A172 (cell line): ENCODE data around the gene ANXA2. TPM values are rescaled to one million over a fixed set of nuclear protein-coding genes. Genes with fewer than 3 reads are reported as not detected.
"Not testable (repeated sequence)": the region's sequence is repeated elsewhere in the genome, so short reads cannot be mapped to it uniquely, and the experiment has no call there.

Source experiments
- DNase-seq: peaks from one replicate; pipeline ENCODE4 v3.0.0-alpha.2; 2015; ENCODE audit warnings: low spot score
- total RNA-seq: library from RNA; depleted of rRNA; stranded (reverse); fragments of >200 nt; shearing (Covaris generic); gene quantifications from 2 replicates; pipeline ENCODE4 v1.2.3, GENCODE V29; 2014; rRNA removed

The ANXA2 gene
- 4,320 and 4,475 TPM in 2 replicates for total RNA-seq

DNA sequence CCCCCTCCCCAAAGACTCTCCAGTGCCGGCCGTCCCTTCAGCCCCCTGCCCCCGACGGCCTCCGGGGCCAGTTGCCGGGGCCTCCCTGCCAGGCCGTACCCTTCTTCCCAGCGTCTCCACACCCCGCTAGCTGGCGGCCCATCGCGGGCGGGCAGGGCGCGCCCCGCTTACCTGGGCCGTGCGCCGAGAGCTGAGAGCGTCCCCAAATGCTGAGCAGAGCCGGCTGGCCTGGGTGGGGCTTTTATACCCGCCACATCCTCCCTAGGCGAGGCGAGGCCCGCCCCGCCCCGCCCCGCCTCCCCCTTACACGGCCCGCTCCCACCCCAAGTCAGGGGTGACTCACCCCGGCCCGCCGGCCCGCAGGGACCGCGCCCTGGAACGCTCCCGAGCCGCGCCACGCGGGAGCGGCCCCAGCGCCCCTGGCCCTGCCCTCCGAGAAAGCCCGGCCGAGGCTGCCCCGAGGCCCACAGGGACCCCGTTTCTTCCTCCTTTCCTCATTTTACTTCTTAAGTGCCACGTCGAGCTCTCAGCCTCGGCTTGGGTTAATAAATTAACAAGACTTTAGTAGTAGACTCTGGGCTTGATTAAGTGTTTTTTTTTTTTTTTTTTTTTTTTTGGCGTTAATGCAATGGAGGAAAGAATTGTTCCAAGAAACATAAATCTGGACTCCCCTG is at the start of gene ANXA2:
TSS of gene ANXA2 (minus strand) at position 215 of the 674 bp plus-strand sequence. CDS start 11,911 bp downstream, outside the sequence.
- peak; percentile 75 for DNase-seq

DNA sequence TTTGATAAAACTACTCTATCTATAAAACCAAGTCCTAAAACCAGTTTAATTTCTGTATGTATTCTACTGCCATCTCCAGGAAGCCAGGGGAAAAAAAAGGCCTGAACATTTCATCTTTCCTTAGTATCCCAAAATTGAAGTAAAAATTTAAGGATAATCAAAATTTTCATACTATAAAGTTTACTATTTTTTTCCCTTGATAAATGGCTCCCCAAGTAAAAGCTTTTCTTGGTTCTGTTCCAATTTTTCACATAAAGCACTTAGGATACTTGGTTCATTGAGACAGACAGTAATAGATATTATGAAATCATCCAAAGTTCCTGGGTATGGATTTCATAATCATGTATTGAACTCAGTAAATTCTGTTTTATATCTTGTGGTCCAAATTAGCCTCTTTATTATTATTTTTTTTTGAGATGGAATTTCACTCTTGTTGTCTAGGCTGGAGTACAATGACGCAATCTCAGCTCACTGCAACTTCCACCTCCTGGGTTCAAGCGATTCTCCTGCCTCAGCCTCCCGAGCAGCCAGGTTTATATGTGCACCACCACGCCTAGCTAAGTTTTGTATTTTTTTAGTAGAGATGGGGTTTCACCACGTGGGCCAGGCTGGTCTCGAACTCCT is 46.6 kb upstream of the ANXA2 start:
- DNase-seq: peak; percentile 27

DNA sequence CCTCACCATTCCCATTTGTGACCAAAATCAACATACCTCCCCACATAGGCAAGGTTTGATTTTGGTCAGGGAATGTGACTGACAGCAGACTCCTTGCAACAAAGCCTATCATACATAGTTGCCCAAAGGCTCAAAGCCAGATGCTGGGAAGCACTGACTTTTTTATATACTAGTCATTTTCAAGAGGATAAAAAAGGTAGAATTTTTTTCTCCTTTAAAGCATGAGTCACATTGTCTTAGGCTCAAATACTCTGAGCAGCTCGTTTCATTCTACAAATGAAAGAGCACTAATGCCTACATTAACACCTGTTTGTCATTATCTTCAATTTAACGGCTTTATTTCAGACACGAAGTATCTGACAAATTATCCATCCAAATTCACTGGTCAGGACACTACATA is 45.0 kb upstream of the ANXA2 start:
- DNase-seq: peak; percentile 17

DNA sequence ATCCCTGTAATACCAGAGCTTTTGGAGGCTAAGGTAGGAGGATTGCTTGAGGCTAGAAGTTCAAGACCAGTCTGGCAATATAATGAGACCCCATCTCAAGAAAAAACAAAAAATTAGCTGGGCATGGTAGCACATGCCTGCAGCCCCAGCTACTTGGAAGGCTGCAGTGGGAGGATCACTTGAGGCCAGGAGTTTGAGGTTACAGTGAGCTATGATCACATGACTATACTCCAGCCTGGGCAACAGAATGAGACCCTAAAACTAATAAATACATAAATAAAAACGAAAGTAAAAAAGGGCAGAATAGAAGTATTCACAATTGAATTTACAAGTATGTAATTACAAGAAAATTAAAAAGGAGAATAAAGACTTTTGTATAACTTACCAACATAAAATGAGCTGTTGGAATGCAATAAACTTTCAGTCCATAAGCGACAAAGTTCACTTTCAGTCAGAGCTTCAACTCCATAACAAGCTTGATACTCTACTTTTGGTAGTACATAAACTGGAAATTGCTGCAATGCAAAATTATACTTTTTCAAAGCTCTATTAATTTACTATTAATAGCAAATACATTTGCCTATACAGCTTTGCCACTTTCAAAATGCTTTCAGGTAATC is 44.4 kb upstream of the ANXA2 start:
- DNase-seq: no peak

DNA sequence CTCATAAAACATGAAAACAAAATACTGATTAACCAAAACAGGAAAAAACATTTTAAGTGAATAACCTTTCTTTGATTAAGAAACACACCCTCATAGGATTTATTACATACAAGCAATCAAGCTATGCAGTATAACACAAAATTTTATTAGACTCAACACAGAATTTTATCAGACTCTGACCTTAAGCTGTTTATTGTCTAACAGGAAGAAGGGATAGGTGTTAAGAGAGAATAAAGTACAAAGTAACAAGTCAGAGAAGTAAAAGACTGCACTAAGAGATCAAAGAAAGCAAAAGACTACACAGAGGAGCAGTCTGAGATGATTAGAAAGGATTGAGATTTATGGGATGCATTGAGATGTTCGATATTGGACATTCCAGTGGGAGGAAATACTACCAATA is 43.5 kb upstream of the ANXA2 start:
- DNase-seq: no peak

DNA sequence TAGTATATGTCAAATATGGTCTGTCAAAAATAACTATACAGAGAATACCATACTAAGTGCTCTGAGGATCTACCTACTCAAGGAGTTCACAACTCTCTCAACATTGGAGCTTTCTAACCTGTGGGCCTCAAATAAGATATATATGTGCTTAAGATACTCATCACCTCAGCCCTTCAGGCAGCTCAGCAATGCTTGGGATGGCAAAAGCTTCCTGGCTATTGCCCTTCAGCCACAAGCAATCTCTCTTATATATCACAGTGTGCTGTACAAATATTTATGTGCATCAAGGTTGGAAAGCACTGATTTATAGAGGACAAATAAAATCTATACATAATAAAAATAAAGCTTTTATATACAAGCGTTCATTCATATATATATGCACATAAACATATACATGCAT is 40.9 kb upstream of the ANXA2 start:
- no peak for DNase-seq

DNA sequence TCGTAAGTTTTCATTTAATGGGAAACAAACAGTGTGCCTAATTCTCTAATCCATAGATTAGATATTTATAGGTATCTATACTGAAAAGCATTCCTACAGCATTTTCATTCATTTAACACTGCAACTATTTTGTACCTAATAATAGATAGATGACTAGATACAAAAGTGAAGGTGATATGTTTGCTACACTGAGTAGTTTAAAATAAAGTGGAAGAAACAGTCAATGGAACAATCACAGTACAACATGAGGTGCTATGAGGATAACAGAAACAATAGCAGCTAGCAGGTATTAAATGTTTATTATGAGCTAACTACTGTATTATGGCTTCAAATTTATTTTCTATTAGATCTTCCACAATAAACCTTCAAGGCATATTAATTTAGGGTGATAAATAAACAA is 31.1 kb upstream of the ANXA2 start:
- no peak for DNase-seq

DNA sequence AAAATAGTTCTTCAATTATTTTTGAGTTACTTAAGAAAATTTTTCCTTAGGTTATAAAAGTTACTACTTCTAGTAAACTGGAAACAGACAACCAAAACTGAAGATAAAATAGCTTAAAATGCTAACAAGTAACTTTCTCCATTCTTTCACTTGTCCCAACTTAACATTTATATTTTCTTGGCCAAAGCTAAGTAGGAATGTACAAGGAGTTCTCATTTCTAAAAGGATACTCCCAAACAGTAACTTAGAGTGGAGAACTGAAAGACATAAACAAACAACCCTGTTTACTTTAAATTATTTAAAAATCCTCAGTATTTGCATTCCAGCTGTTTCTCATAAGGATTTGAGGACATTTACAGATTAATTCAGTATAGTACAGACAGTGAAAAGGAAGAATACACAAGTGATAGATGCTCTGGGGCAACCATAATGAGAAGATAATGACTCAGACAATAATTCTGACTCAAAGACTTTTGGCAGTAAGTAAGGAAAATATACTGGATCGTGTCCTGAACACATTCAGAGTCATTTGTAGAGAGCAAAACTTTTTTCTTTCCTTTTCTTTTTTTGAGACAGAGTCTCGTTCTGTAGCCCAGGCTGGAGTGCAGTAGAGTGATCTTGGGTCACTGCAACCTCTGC is 29.2 kb upstream of the ANXA2 start:
- peak; percentile 60 for DNase-seq

DNA sequence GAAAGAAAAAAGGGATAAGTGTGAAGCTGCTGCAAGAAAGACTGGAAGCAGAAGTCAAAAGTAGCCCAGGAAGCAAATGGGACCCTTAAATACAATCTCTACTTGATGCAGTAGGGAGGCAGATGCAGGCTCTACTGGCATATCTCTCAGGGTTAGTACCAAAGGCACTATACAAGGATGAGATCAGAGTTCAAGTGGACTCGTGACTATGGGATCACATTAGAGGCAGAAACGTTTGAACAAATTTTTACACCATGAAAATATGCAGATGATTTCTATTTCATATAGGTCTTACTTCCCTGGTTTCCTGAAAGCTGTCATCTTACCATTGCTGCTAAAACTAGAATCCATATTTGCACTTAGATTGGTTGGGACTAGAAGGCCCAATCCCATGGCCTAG is 27.7 kb upstream of the ANXA2 start:
- DNase-seq: no peak

DNA sequence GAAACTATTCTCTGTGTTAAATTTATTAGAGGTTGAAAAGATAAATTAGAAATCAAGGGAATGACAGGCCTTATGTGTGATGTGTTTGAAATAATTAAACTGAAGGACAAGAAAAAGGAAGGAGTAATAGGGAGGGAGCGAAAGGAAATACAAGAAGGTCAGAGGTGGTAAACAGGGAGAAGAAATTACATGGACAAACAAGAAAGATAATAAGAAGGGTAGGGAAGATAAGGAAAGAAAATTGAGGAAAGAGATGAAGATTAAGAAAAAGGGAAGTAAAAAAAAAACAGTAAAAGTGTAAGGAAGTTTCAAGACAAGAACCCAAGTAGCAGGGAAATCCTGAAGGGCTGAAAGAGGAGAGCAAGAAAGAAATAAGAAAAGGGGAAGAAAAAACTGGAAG is 26.2 kb upstream of the ANXA2 start:
- no peak for DNase-seq

DNA sequence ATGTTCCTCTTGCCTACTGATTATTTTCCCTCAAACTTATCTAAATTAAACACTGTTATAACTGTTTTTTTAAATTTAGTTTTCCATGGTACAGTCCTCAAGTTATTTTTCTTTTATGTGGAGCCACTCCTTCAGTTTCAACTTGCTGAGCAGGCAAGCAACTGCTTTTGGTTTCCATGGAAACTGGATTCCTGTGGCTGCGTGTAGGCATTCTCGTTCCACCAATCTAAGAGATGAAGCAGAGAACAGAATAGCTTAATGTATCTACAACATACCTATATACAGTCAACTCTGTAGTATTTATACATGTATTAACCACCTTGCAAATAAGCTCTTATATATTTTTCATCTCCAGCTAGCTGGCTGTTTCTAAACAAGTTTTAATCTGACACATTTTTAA is 25.8 kb upstream of the ANXA2 start:
- DNase-seq: peak; percentile 81

DNA sequence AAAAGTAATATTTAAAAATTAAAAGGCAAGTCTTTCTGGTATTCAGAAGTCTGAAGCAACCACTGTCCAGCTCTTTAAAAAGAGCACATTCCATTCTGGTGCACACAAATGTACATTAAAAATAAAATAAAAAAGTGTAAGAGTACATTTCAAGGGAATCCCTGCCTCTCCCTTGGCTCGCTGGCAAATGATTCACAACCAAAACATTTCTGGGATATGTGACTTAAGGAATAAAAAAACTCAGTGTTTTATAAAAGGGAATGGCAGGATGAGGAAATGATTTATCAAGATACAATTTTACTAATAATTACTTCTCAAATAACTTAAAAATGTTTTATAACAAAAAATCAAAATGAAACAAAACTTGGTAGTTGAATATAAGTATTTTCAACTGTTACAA is 23.8 kb upstream of the ANXA2 start:
- DNase-seq: peak; percentile 52

DNA sequence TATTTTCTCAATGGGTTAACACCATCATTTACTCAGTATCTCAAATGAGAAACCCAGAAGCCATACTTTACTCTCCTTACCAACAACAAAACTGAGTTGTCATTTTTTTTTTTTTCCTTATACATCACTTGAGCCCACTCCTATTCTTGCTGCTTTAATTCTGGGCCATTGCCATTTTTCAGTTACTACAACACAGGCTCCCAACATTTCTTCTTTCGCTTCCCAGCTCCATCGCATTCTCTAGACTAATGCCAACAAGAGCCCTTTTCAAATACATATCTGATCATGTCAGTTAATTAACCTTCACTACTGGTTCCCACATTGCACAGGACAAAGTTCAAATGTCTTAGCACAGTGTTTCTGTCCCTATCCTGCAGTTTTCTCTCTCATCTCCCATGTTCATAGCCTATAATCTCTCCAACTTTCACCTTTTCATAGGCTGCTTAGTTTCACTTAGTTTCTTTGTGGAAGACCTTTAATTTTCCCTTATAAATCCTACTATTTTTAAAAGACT is 22.5 kb upstream of the ANXA2 start:
- DNase-seq: no peak

DNA sequence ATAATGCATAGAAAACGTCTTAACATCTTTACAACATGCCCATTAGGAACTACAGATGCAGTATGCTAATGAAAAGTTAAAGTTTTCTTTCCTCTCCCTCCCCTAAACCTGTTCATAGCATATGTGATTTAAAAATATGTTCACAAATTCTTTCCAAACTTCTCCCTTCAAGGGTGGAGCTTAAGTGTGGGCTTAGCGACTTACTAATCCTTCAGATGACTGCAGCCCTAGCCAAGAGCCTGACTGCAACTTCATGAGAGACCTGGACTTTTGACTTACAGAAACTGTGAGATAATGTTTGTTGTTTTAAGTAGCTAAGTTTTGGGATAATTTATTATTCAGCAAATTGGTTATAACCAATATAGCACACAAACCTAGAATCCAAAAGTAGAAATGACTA is 22.0 kb upstream of the ANXA2 start:
- no peak for DNase-seq

DNA sequence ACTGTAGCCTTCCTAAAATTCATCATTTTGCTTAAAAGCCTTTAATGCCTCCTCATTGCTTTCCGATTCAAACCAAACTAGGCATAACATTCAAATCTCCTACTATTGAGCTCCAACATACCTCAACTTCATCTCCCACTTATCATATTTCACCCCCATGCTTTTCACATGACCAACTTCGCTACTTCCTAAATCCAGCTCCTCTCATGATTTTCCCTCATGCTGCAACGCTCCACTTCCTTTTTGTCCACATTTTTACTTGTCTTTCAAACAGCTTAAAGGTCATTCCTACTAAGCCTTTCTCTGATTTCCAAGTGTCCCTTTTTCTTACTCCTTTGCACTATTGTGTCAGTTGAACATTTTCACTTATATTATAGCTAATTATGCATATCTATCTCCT is 20.3 kb upstream of the ANXA2 start:
- DNase-seq: no peak

DNA sequence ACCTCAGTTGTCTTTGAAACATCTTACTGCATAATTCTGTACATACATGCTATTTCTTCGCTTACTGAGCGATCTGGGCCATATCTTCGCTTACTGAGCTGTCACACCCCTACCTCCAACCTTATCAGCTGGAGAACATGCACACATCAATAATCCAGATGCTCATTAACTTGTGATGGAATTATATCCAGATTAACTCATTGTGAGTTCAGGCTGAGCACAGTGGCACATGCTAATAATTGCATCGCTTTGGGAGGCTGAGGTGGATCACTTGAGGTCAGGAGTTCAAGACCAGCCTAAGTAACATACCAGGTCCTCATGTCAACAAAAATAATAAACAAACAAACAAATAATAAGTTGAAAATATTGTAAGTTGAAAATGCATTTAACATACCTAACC is 19.3 kb upstream of the ANXA2 start:
- DNase-seq: no peak

DNA sequence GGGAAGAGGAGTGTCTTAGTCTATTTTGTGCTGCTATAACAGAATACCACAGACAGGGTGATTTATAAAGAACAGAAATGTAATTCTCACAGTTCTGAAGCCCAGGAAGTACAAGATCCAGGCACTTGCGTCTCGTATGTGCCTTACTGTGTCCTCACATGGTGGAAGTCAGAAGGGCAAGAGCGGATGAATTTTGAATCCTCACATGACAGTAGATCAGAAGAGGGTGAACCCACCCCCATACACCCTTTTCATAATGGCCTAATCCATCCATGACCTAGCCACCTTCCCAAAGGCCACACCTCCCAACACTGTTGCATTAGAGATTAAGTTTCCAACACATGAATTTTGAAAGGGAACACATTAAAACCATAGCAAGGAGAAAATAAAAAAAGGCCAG is 18.7 kb upstream of the ANXA2 start:
- no peak for DNase-seq

DNA sequence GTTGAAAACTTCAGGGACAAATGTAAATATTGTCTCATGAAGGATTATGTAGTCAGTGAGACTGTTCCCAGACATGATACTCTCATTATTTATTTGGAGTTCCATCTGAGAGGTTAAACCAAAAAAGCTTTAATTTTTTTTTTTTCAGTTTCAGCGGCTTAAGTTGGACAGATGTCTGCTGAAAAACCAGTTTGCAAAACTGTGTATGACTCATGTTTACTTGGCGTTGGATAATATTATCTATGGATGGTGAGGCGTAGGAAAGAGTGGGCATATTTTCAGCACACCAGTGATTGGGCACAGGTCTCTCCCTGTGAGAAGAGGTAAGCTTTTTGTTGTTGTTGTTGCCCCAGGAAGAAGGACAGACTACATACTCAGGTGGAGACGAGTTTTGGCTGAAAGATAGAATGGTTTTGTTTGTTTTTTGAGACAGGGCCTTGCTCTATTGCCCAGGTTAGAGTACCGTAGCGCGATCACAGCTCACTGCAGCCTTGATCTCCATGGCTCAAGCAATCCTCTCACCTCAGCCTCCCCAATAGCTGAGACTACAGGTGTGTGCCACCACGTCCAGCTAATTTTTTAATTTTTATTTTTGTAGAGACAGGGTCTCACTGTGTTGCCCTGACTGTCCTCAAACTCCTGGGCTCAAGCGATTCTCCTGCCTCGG is 16.4 kb upstream of the ANXA2 start:
- DNase-seq: no peak

DNA sequence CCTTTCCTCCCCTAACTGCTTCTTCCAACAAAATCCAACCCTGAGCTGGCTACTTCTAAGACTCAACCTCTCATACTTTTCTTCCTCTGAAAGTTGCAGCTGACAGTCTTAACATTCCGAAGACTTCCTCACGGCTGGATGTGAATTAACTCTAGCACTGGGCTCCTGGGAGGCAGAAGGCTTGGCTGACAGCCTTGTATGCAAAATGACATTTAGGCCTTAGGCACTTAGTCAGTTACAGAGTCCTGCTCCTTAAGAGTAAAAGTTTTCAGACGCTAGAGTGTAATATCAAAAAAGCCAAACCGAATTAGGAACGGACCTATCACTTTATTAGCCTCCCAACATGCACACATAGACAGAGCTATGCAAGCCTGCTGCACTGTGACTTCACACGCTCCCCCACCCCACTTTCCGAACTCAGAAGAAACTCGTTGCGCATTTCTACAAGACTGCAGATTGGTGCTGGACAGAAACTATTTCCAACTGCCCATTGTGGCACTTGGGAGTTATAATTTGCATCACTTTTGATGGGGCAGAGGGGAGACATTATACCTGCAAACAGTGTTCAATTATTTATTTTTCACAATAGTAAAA is 15.5 kb upstream of the ANXA2 start:
- DNase-seq: no peak

DNA sequence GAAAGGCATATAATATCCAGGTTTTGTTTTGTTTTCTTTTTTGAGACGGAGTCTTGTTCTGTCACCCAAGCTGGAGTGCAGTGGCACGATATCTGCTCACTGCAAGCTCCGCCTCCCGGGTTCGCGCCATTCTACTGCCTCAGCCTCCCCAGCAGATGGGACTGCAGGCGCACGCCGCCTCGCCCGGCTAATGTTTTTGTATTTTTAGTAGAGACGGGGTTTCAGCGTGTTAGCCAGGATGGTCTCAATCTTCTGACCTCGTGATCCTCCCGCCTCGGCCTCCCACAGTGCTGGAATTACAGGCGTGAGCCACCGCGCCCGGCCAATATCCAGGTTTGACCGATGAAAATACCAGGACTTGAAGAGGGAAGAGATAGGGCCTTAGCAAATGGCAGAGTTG is 15.0 kb upstream of the ANXA2 start:
- DNase-seq: not testable (repeated sequence)

DNA sequence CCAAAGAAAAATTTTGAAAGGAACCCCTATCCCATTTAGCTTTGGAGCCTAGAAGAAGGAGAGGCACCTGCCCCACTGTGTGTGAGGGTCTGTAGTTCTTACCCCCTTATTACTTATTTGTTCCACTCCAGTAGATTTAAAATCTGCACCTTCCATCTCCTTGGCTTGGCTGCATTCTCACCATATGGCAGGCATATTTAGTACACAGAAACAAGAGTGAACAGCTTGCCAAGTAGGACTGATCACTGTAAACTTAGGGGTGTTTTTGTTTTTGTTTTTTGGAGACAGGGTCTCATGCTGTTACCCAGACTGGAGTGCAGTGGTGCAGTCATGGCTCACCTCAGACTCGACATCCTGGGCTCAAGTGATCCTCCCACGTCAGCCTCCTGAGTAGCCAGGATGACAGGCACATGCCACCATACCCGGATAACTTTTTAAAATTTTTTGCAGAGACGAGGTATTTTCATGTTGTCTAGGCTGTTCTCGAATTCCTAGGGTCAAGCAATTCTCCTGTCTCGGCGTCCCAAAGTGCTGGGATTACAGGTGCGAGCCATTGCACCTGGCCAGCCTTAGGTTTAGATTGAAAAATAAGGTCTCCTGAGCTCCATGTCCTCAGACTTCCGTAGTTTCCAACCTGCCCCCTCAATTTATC is 14.1 kb upstream of the ANXA2 start:
- DNase-seq: no peak
